IMR-90 (cell line): ENCODE results near the gene CD300H.

Source experiments
- CEBPB ChIP-seq: IDR thresholded peaks from 2 replicates; pipeline ENCODE4 v1.6.1; 2012; ENCODE audit warnings: low read depth, low read length, improper control_type of control experiment
- CHD1 ChIP-seq: IDR thresholded peaks from 2 replicates; pipeline ENCODE4 v1.6.1; 2012; ENCODE audit warnings: low read depth, low read length, improper control_type of control experiment
- ELK1 ChIP-seq: fragments of 150-350 bp; IDR thresholded peaks from 2 replicates; pipeline ENCODE4 v1.6.1; 2016; ENCODE audit warnings: low read depth, mild to moderate bottlenecking, low read length, moderate library complexity, borderline replicate concordance
- FOS ChIP-seq: fragments of 150-350 bp; IDR thresholded peaks from 2 replicates; pipeline ENCODE4 v1.6.1; 2016; ENCODE audit warnings: low read depth, low read length
- MAFK ChIP-seq: IDR thresholded peaks from 2 replicates; pipeline ENCODE4 v1.6.1; 2012; ENCODE audit warnings: low read depth, low read length, improper control_type of control experiment
- MAZ ChIP-seq: IDR thresholded peaks from 2 replicates; pipeline ENCODE4 v1.6.1; 2012; ENCODE audit warnings: low read depth, mild to moderate bottlenecking, low read length, improper control_type of control experiment, moderate library complexity, borderline replicate concordance
- MXI1 ChIP-seq: IDR thresholded peaks from 2 replicates; pipeline ENCODE4 v1.6.1; 2012; ENCODE audit warnings: low read depth, mild to moderate bottlenecking, low read length, moderate library complexity, borderline replicate concordance
- POLR2A ChIP-seq: IDR thresholded peaks from 2 replicates; pipeline ENCODE4 v1.6.1; 2012; ENCODE audit warnings: mild to moderate bottlenecking, low read depth, low read length
- RAD21 ChIP-seq: IDR thresholded peaks from 2 replicates; pipeline ENCODE4 v1.6.1; 2012; ENCODE audit warnings: low read length, improper control_type of control experiment
- SMC3 ChIP-seq: fragments of 150-350 bp; IDR thresholded peaks from 2 replicates; pipeline ENCODE4 v1.6.1; 2016; ENCODE audit warnings: low read depth, mild to moderate bottlenecking, antibody characterized with exemption, low read length, moderate library complexity
- TF ChIP-seq, protein P1 (sequence below): conservative IDR thresholded peaks from 2 replicates; pipeline ENCODE4 v1.5.1; 2012; ENCODE audit warnings: mild to moderate bottlenecking, low read depth, low read length, improper control_type of control experiment
- TF ChIP-seq, protein P2 (sequence below): fragments of 150-350 bp; IDR thresholded peaks from 2 replicates; pipeline ENCODE4 v1.6.1; 2017; ENCODE audit warnings: mild to moderate bottlenecking, antibody characterized with exemption, low read length, low read depth

DNA sequence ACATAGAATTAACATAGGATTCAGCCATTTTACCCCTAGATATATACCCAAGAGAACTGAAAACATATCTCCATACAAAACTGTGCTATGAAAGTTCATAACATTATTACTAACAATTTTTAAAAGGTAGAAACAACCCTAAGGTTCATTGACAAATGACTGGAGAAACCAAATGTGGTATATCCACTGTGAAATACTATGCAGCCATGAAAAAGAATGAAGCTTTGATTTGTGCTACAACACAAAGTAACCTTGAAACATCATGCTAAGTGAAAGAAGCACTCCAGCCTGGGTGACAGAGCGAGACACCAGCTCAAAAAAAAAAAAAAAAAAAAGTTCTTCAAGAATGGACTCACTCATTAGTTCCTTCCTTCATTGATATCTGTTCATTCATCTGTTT, 24.2 kb upstream of the CD300H start:
- TF ChIP-seq, protein P1, sequence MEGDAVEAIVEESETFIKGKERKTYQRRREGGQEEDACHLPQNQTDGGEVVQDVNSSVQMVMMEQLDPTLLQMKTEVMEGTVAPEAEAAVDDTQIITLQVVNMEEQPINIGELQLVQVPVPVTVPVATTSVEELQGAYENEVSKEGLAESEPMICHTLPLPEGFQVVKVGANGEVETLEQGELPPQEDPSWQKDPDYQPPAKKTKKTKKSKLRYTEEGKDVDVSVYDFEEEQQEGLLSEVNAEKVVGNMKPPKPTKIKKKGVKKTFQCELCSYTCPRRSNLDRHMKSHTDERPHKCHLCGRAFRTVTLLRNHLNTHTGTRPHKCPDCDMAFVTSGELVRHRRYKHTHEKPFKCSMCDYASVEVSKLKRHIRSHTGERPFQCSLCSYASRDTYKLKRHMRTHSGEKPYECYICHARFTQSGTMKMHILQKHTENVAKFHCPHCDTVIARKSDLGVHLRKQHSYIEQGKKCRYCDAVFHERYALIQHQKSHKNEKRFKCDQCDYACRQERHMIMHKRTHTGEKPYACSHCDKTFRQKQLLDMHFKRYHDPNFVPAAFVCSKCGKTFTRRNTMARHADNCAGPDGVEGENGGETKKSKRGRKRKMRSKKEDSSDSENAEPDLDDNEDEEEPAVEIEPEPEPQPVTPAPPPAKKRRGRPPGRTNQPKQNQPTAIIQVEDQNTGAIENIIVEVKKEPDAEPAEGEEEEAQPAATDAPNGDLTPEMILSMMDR, result no peak
- TF ChIP-seq POLR2A, result no peak
- TF ChIP-seq SMC3, result no peak
- TF ChIP-seq MAZ, result no peak
- TF ChIP-seq RAD21, result no peak
- TF ChIP-seq MXI1, result no peak
- no peak for TF ChIP-seq CHD1
- no peak for TF ChIP-seq FOS
- TF ChIP-seq ELK1, result no peak
- TF ChIP-seq CEBPB, result no peak
- TF ChIP-seq, protein P2, sequence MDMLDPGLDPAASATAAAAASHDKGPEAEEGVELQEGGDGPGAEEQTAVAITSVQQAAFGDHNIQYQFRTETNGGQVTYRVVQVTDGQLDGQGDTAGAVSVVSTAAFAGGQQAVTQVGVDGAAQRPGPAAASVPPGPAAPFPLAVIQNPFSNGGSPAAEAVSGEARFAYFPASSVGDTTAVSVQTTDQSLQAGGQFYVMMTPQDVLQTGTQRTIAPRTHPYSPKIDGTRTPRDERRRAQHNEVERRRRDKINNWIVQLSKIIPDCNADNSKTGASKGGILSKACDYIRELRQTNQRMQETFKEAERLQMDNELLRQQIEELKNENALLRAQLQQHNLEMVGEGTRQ, result no peak
- no peak for TF ChIP-seq MAFK
